ENCODE measurements around the gene MZB1.
"Not testable (repeated sequence)": the region's sequence is repeated elsewhere in the genome, so short reads cannot be mapped to it uniquely, and the experiment has no call there.

Gene MZB1

GRCh38 chr5:139345442-139345841 lies 44.3 kb downstream of the MZB1 start:
- not testable (repeated sequence) for DNase-seq (ENCODE audit: low read depth, low spot score); H3K4me3 ChIP-seq (ENCODE audit: low read length)

DNA sequence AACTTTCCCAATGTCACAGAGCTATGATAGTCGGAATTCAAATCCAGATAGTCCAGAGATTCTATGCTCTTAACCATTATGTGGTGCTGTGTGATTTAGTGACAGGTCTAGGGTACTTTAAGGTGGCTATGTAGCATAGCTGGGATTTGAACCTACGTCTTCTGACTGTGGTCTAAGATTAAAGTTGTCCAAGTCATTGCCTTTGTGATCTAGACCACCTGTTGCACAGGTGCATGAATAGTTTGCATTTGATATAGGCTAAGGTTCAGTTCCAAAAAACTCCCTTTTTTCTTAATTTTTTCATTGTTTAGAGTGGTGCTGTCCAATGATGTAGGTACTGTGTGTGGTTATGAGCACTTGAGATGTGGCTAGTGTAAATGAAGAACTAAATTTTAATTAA lies 45.5 kb downstream of the MZB1 start:
- no peak for DNase-seq (ENCODE audit: low read depth, low spot score)
- H3K4me3 ChIP-seq (ENCODE audit: low read length), result no peak overlapping the region

GRCh38 chr5:139343476-139343875 lies 46.2 kb downstream of the MZB1 start:
- DNase-seq (ENCODE audit: low read depth, low spot score), result no peak
- H3K4me3 ChIP-seq (ENCODE audit: low read length), result peak overlapping the region; percentile 98

- peak overlapping the region; percentile 98 for H3K4me3 ChIP-seq (ENCODE audit: low read length)
Observed at GRCh38 chr5:139342423-139342723, 47.3 kb downstream of the MZB1 start.

DNA sequence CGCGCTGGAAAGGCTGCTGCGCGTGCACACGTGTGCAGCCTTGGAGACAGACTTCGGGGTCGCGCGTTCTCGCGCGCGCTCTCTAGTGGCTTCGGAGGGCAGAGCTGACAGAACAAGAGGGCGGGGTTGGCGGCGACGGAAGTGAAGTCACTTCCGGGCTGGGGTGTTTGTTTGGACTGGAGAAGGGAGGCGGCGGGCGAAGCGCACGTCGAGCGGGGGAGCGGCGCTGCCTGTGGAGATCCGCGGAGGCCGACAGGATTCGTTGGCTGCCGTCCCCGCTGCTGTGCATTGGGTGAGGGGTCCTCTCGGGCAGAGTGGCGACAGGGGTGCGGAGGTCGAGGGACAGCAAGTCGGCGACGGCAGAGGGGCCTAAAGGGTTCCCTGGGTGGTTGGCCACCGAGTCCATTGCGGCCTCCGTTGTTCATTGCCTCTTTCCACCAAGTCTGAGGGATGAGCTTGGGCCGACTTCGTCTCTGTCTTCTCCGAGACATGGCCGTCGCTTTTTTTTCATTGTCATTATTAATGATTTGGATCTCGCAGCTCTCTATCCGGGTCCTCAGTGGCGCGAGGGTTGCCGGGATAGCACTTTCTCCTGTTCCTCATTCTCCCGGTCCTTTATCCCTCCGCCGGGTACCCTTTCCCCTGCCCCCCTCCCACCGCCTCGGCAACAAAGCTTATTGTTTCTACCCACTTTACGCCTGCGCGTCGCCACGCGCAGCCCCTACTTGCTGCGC lies 47.9 kb downstream of the MZB1 start, which contains the start of gene PAIP2:
PAIP2 (plus strand) TSS at position 166 of the 734 bp plus-strand sequence. CDS start 21,931 bp downstream, outside the sequence.
- H3K4me3 ChIP-seq (ENCODE audit: low read length), result peak within 1 kb of the TSS; percentile 98
- DNase-seq (ENCODE audit: low read depth, low spot score), result peak; percentile 97

More at GRCh38 chr5:139342423-139342723, 47.3 kb downstream of the MZB1 start:
- DNase-seq (ENCODE audit: low read depth, low spot score), result no peak

DNA sequence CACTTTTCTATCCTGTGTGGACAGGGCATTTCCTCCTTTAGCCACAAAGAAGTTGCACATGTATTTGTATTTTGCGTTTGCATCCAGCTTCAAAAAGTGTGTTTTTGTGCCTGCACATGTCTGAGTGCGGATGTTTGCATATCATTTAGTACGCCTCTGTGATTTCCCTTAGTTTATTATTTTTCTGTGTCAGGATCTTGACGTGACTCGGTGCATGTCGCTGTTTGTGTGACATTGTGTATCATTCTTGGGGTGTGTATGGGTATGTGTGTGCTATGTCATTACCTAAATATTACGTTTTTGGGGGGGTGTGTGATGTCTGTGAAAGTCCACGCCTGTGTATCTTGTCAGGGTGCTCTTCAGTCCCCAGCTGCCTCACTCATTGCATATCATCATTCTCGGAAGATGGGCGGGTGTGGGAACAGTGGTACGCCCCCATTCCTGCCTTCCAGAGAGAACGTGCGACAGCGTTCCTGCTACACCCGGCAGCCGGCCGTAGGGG lies 48.5 kb downstream of the MZB1 start:
- no peak for DNase-seq (ENCODE audit: low read depth, low spot score)
- H3K4me3 ChIP-seq (ENCODE audit: low read length), result peak overlapping the region; percentile 98

DNA sequence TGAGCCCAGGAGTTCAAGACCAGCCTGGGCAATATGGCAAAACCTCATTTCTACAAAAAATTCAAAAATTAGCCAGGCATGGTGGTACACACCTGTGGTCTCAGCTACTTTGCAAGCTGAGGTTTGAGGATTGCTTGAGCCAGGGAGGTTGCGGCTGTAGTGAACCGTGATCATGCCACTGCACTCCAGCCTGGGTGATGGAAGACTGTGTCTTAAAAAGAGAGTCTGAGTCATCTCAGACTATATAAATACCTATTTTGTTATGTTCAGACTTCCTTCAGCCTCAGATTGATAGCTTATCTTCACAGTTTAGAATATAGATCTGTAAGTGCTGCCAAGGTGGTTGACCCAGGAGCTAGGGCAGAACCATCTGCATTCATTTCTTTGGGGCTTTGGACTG lies 49.7 kb downstream of the MZB1 start:
- no peak overlapping the region for H3K4me3 ChIP-seq (ENCODE audit: low read length)
- no peak for DNase-seq (ENCODE audit: low read depth, low spot score)

All from Jurkat, Clone E6-1 (cell line).